WERI-Rb-1 (cell line): ENCODE measurements around the gene MYH6.

Experiments
- DNase-seq: peaks from one replicate; pipeline ENCODE4 v3.0.0-alpha.2; 2020
- H3K27ac ChIP-seq: fragments of 250-450 bp; sonication (Bioruptor Pico); 2 replicates; pipeline ENCODE4 v1.5.1; 2020; ENCODE audit warnings: mild to moderate bottlenecking, moderate library complexity
- H3K27me3 ChIP-seq: fragments of 250-450 bp; sonication (Bioruptor Pico); 2 replicates; pipeline ENCODE4 v1.5.1; 2021; ENCODE audit warnings: mild to moderate bottlenecking, low read depth, moderate library complexity; ENCODE audit not compliant: insufficient read depth, severe bottlenecking
- H3K36me3 ChIP-seq: fragments of 250-450 bp; sonication (Bioruptor Pico); 2 replicates; pipeline ENCODE4 v1.5.1; 2020; ENCODE audit warnings: mild to moderate bottlenecking, moderate library complexity
- H3K4me3 ChIP-seq: 2 replicates; pipeline ENCODE4 v1.5.1; 2011; ENCODE audit warnings: low read depth, mild to moderate bottlenecking, control low read depth, low read length
- H3K9me3 ChIP-seq: fragments of 250-450 bp; sonication (Bioruptor Pico); 2 replicates; pipeline ENCODE4 v1.5.1; 2021; ENCODE audit warnings: mild to moderate bottlenecking, moderate library complexity; ENCODE audit not compliant: severe bottlenecking
- CTCF ChIP-seq: IDR thresholded peaks from 2 replicates; pipeline ENCODE4 v1.5.1; 2011; ENCODE audit warnings: low read depth, mild to moderate bottlenecking, control low read depth, inconsistent platforms, low read length

Gene MYH6

GRCh38 chr14:23414906-23415820 lies 7.1 kb upstream of the MYH6 start:
- Histone ChIP-seq H3K27me3 (no peaks in the 10 kb centered on the region), H3K36me3 (no peaks in the 10 kb centered on the region), H3K9me3 (no peaks in the 10 kb centered on the region), H3K27ac (no peak overlapping the region), H3K4me3 (no peak overlapping the region)
- TF ChIP-seq CTCF, result no peak
- DNase-seq, result no peak

- Histone ChIP-seq H3K27ac (no peak overlapping the region), H3K27me3 (no peaks in the 10 kb centered on the region), H3K36me3 (no peaks in the 10 kb centered on the region), H3K9me3 (no peaks in the 10 kb centered on the region), H3K4me3 (no peak overlapping the region)
- no peak for DNase-seq
- no peak for TF ChIP-seq CTCF
Observed at GRCh38 chr14:23414254-23414653, 6.2 kb upstream of the MYH6 start.

GRCh38 chr14:23413681-23414080 lies 5.6 kb upstream of the MYH6 start:
- Histone ChIP-seq H3K27me3 (no peaks in the 10 kb centered on the region), H3K36me3 (no peaks in the 10 kb centered on the region), H3K4me3 (no peak overlapping the region), H3K9me3 (no peaks in the 10 kb centered on the region), H3K27ac (no peak overlapping the region)
- no peak for DNase-seq
- no peak for TF ChIP-seq CTCF

GRCh38 chr14:23411563-23412525 lies 3.8 kb upstream of the MYH6 start:
- no peaks in the 10 kb centered on the region for H3K36me3 ChIP-seq
- no peak overlapping the region for H3K27ac ChIP-seq
- H3K4me3 ChIP-seq, result no peak overlapping the region
- DNase-seq, result no peak
- no peak for TF ChIP-seq CTCF
- no peaks in the 10 kb centered on the region for H3K27me3 ChIP-seq
- no peaks in the 10 kb centered on the region for H3K9me3 ChIP-seq

GRCh38 chr14:23409966-23410635 lies 2.0 kb upstream of the MYH6 start:
- no peak for TF ChIP-seq CTCF
- no peak overlapping the region for H3K4me3 ChIP-seq
- H3K9me3 ChIP-seq, result no peaks in the 10 kb centered on the region
- H3K36me3 ChIP-seq, result no peaks in the 10 kb centered on the region
- H3K27ac ChIP-seq, result no peak overlapping the region
- no peaks in the 10 kb centered on the region for H3K27me3 ChIP-seq
- DNase-seq, result peak; percentile 44
